ENCODE data around the gene PAXX.

PAXX gene

GRCh38 chr9:136956604-136957003, 35.6 kb upstream of the PAXX start:
- POLR2A ChIA-PET: no interaction called here
- no peak for DNase-seq (ENCODE audit: extremely low spot score)
- CTCF ChIA-PET: no interaction called here
- TF ChIP-seq SP1 (IDR thresholded peaks at IDR 0.05) (no peak), ARNT (IDR thresholded peaks at IDR 0.05) (no peak), HDGF (IDR thresholded peaks at IDR 0.05; ENCODE audit: borderline replicate concordance) (no peak), BHLHE40 (IDR thresholded peaks at IDR 0.05; ENCODE audit: borderline replicate concordance) (no peak), L3MBTL2 (conservative IDR thresholded peaks at IDR 0.05) (no peak), ZNF384 (IDR thresholded peaks at IDR 0.05) (no peak), ELF4 (IDR thresholded peaks at IDR 0.05) (no peak), FOXM1 (IDR thresholded peaks at IDR 0.05; ENCODE audit: borderline replicate concordance) (no peak), SUZ12 (IDR thresholded peaks at IDR 0.05) (no peak), LEF1 (IDR thresholded peaks at IDR 0.05; ENCODE audit: borderline replicate concordance) (no peak), NFRKB (IDR thresholded peaks at IDR 0.05) (no peak), FOXK2 (IDR thresholded peaks at IDR 0.05) (no peak), CTBP1 (IDR thresholded peaks at IDR 0.05; ENCODE audit: borderline replicate concordance) (no peak), FOXA1 (IDR thresholded peaks at IDR 0.05) (no peak), PKNOX1 (IDR thresholded peaks at IDR 0.05) (no peak)

- CTCF ChIA-PET: no interaction called here
- POLR2A ChIA-PET: no interaction called here
These were observed 34.8 kb upstream of the PAXX start for GRCh38 chr9:136957461-136957860.

GRCh38 chr9:136957901-136958300, 34.3 kb upstream of the PAXX start:
- ChIA-PET CTCF (no interaction called here), POLR2A (no interaction called here)
- no peak for DNase-seq (ENCODE audit: extremely low spot score)
- TF ChIP-seq ARNT (IDR thresholded peaks at IDR 0.05): no peak
- no peak for TF ChIP-seq NFRKB (IDR thresholded peaks at IDR 0.05)
- no peak for TF ChIP-seq BHLHE40 (IDR thresholded peaks at IDR 0.05; ENCODE audit: borderline replicate concordance)
- no peak for TF ChIP-seq FOXA1 (IDR thresholded peaks at IDR 0.05)

More at GRCh38 chr9:136957461-136957860, 34.8 kb upstream of the PAXX start:
- DNase-seq (ENCODE audit: extremely low spot score): no peak
- TF ChIP-seq ARNT (IDR thresholded peaks at IDR 0.05) (no peak), ZNF384 (IDR thresholded peaks at IDR 0.05) (no peak)

GRCh38 chr9:136958473-136958872, 33.7 kb upstream of the PAXX start:
- no peak for TF ChIP-seq CTBP1 (IDR thresholded peaks at IDR 0.05; ENCODE audit: borderline replicate concordance)
- no peak for TF ChIP-seq SUZ12 (IDR thresholded peaks at IDR 0.05)
- TF ChIP-seq LEF1 (IDR thresholded peaks at IDR 0.05; ENCODE audit: borderline replicate concordance): no peak
- TF ChIP-seq NFRKB (IDR thresholded peaks at IDR 0.05): no peak
- TF ChIP-seq TARDBP (IDR thresholded peaks at IDR 0.05): no peak
- no peak for TF ChIP-seq FOXA1 (IDR thresholded peaks at IDR 0.05)
- TF ChIP-seq FOXM1 (IDR thresholded peaks at IDR 0.05; ENCODE audit: borderline replicate concordance): no peak
- TF ChIP-seq BHLHE40 (IDR thresholded peaks at IDR 0.05; ENCODE audit: borderline replicate concordance): no peak
- TF ChIP-seq ZNF384 (IDR thresholded peaks at IDR 0.05): no peak
- no peak for TF ChIP-seq SP1 (IDR thresholded peaks at IDR 0.05)
- TF ChIP-seq FOXK2 (IDR thresholded peaks at IDR 0.05): no peak
- no peak for TF ChIP-seq ARNT (IDR thresholded peaks at IDR 0.05)
- CTCF ChIA-PET: no interaction called here
- no peak for DNase-seq (ENCODE audit: extremely low spot score)
- POLR2A ChIA-PET: no interaction called here

- no peak for DNase-seq (ENCODE audit: extremely low spot score)
- POLR2A ChIA-PET: interaction anchor here (0.7 kb wide), 1 partner anchor 8 kb away, joined by 3 read pairs; no protein-coding TSS in a partner anchor
- TF ChIP-seq BHLHE40 (IDR thresholded peaks at IDR 0.05; ENCODE audit: borderline replicate concordance) (no peak), ELF4 (IDR thresholded peaks at IDR 0.05) (no peak), ARNT (IDR thresholded peaks at IDR 0.05) (no peak), HDGF (IDR thresholded peaks at IDR 0.05; ENCODE audit: borderline replicate concordance) (no peak), FOXA1 (IDR thresholded peaks at IDR 0.05) (no peak), LEF1 (IDR thresholded peaks at IDR 0.05; ENCODE audit: borderline replicate concordance) (no peak), FOXK2 (IDR thresholded peaks at IDR 0.05) (no peak), FOXM1 (IDR thresholded peaks at IDR 0.05; ENCODE audit: borderline replicate concordance) (no peak), ZNF384 (IDR thresholded peaks at IDR 0.05) (no peak), PKNOX1 (IDR thresholded peaks at IDR 0.05) (no peak), TARDBP (IDR thresholded peaks at IDR 0.05) (no peak), SUZ12 (IDR thresholded peaks at IDR 0.05) (no peak), SP1 (IDR thresholded peaks at IDR 0.05) (no peak), L3MBTL2 (conservative IDR thresholded peaks at IDR 0.05) (no peak), CTBP1 (IDR thresholded peaks at IDR 0.05; ENCODE audit: borderline replicate concordance) (no peak)
- CTCF ChIA-PET: interaction anchor here (0.9 kb wide), 1 partner anchor 70 kb away, joined by 3 read pairs; no protein-coding TSS in a partner anchor
These were observed 33.0 kb upstream of the PAXX start for GRCh38 chr9:136958898-136959850.

GRCh38 chr9:136960212-136960937, 31.8 kb upstream of the PAXX start:
- TF ChIP-seq BHLHE40 (IDR thresholded peaks at IDR 0.05; ENCODE audit: borderline replicate concordance) (no peak), L3MBTL2 (conservative IDR thresholded peaks at IDR 0.05) (no peak)
- DNase-seq (ENCODE audit: extremely low spot score): no peak
- POLR2A ChIA-PET: interaction anchor here (0.7 kb wide), 1 partner anchor 9 kb away, joined by 3 read pairs; no protein-coding TSS in a partner anchor
- CTCF ChIA-PET: interaction anchor here (0.9 to 1.1 kb wide), 2 partner anchors 15 to 69 kb away, joined by 3 read pairs; no protein-coding TSS in a partner anchor
